NCI-H226 (cell line): ENCODE results near the gene ZNF433.
"Not testable (repeated sequence)": the region's sequence is repeated elsewhere in the genome, so short reads cannot be mapped to it uniquely, and the experiment has no call there.

Experiments used
- DNase-seq: peaks from one replicate; pipeline ENCODE4 v3.0.0-alpha.2; 2015

The ZNF433 gene

DNA sequence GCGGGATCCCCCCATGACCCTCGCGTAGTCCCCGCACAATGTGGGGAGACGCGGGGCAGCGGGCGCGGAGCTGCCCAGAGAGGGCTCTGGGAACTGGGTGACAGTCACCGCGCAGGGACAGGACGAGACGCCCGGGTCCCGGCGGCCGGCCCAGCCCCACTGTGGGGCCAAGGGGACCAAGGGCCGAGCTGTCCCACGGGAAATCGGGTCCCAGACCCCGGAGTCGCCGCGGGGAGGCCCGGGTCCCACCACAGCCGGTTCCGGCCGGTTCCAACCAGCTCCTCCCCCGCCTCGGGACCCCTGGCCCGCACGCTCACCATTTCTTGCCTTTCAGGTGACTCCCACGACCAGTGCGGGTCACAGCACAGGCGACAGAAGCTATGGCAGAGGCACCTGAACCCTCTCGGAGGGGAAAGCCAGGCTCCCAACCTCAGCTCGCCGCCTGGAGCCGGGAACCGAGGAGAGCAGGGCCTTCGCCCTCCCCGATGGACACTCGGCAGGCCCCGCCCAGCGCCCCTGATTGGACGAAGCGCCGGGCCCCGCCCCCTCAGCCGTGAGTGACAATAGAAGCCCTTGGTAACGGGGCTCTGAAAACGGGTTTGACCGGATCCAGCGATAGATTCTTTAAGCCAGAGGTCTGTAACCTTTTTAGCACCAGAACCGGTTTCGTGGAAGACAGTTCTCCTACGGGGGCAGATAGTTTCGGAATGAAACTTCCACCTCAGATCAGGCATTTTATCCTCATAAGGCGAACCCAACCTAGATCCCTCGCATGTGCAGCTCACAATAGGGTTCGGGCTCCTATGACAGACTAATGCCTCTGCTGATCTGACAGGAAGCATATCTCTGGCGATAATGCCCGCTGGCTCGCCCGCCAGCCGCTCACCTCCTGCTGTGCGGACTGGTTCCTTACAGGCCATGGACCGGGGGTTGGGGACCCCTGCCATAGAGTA lies at the start of gene ZNF433:
Gene ZNF433, minus strand, starts transcription at position 460 of the 953 bp plus-strand sequence. Its CDS starts 140 bp downstream, at position 320.
- no peak for DNase-seq

- not testable (repeated sequence) for DNase-seq
Measured at GRCh38 chr19:12083336-12083735, 47.9 kb upstream of the ZNF433 start.

GRCh38 chr19:12077375-12077774 lies 41.9 kb upstream of the ZNF433 start:
- no peak for DNase-seq

DNA sequence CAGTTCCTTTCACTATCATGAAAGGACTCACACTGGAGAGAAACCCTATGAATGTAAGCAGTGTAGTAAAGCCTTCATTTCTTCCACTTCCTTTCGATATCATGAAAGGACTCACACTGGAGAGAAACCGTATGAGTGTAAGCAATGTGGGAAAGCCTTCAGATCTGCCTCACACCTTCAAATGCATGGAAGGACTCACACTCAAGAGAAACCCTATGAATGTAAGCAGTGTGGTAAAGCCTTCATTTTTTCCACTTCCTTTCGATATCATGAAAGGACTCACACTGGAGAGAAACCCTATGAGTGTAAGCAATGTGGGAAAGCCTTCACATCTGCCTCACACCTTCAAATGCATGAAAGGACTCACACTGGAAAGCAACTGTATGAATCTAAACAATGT lies 40.9 kb upstream of the ZNF433 start:
- DNase-seq: not testable (repeated sequence)

DNA sequence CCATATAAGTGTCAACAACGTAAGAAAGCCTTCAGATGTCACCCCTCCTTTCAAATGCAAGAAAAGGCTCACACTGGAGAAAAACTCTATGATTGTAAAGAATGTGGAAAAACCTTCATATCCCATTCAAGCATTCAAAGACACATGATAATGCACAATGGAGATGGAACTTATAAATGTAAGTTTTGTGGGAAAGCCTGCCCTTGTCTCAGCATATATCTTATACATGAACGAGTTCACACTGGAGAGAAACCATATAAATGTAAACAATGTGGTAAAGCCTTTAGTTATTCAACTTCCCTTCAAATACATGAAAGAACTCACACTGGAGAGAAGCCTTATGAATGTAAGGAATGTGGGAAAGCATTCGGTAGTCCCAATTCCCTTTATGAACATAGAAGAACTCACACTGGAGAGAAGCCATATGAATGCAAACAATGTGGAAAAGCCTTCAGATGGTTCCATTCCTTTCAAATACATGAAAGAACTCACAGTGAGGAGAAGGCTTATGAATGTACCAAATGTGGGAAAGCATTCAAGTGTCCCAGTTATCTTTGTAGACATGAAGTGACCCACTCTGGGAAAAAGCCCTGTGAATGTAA lies 40.2 kb upstream of the ZNF433 start:
- DNase-seq: no peak

DNA sequence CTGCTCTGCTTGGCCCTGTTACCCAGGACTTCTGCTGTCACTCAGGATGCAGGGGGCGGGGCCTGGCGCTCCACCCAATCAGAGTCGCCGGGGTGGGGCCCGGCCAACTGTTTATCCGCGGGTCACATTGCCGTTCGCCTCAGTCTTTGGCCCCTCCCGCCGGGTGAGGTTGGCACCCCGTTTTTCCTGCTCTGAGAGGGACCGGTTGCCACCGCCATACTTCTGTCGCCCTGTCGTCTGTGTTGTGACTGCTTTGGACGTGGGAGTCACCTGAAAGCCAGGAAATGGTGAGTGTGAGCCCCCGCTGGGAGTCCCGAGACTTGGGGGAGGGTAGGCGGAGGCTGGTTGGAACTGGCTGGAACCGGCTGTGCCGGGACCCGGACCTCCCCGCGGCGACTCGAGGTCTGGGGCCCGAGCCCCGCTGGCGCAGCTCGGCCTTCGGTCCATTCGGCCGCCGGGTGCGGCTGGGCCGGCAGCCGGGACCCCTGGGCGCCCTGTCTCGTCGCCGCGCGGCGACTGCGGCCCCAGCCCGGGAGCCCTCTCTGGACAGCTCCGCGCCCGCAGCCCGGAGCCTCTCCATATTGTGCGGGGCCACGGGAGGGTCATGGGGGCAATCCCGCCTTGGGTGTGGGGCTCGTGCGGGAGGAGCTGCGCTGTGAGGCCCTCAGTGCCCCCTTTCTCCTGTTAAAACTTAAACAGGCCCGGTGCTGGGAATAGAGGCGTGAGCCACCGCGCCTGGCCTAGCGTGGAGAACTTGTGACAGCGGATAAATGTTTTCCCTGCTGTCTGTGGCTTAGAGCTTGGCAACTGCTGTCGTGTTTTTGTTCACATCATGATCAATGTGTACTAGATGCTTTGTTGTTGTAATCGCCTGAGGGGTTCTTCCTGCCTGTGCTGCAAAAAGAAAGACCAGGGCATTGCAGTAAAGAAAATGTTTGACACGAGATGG lies 29.4 kb upstream of the ZNF433 start, which contains the start of gene ZNF844:
Gene ZNF844, plus strand, starts transcription at position 142 of the 949 bp plus-strand sequence. Its CDS starts 143 bp downstream, at position 285.
- DNase-seq: no peak

DNA sequence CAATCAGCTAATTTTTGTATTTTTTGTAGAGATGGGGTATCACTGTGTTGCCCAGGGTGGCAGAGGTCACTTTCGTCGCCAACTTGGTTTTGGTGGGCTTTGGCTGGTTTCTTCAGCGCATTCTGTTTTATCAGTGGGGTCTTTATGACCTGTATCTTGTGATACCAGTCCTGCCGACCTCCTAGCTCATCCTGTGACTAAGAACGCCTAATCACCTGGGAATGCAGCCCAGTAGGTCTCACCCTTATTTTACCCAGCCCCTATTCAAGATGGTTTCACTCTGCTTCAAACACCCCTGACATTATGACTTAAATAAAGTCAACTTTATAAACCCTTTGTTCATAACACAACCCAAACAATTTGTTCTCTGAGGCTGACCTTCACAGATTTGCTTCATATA lies 20.3 kb upstream of the ZNF433 start:
- no peak for DNase-seq

- DNase-seq: no peak
Measured at GRCh38 chr19:12052497-12053169, 17.2 kb upstream of the ZNF433 start, which contains the start of gene ZNF878. Gene ZNF878, minus strand, starts transcription at chr19:12052961. Its CDS starts 160 bp downstream, at chr19:12052801.

- DNase-seq: no peak
Measured at GRCh38 chr19:12052091-12052496, 16.6 kb upstream of the ZNF433 start.

DNA sequence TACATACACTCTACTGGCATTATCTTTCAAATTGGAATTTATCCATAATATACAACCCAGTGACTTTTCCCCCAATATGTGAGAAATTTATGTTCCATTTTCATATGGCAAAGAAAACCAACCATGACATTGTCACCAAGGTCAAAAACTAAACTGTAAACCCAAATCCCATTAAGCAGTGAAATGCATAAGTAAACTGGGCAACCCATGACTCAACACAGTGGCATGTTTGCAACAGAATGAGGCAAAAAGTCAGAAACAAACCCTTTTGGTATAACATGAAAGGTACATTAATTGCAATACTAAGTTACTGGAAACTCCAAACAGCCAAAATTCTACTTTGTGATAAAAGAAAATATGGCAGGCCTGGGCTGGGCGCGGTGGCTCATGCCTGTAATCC lies 12.4 kb upstream of the ZNF433 start:
- no peak for DNase-seq

DNA sequence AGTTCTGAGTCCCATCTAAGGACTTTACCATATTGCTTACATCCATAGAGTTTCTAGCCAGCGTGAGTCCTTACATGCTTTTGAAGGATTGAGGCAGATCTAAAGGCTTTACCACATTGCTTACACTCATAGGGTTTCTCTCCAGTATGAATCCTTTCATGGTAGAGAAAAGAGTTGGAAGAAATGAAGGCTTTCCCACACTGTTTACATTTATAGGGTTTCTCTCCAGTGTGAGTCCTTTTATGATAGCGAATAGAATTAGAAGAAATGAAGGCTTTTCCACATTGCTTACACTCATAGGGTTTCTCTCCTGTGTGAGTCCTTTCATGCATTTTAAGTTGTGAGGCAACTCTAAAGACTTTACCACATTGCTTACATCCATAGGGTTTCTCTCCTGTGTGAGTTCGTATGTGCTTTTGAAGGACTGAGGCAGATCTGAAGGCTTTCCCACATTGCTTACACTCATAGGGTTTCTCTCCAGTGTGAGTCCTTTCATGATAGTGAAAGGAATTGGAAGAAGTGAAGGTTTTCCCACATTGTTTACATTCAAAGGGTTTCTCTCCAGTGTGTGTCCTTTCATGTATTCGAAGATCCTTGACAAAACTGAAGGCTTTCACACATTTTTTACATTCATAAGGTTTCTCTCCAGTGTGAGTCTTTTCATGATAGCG lies 8.4 kb upstream of the ZNF433 start:
- no peak for DNase-seq

DNA sequence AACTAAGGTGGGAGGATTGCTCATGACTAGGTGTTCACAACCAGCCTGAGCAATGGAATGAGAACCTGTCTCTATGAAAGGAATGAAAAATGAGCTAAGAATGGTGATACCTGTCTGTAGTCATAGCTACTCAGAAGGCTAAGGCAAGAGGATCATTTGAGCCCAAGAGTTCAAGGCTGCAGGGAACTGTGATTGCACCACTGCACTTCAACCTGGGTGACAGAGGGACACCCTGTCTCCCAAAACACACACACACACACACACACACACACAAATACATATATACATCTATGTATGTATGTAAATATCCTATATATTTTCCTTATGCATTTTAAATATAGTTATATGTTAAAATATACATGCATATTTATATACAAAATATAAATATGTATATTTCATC lies 7.4 kb upstream of the ZNF433 start:
- DNase-seq: no peak

- no peak for DNase-seq
Measured at GRCh38 chr19:12034620-12035019, 859 bp downstream of the ZNF433 start.

DNA sequence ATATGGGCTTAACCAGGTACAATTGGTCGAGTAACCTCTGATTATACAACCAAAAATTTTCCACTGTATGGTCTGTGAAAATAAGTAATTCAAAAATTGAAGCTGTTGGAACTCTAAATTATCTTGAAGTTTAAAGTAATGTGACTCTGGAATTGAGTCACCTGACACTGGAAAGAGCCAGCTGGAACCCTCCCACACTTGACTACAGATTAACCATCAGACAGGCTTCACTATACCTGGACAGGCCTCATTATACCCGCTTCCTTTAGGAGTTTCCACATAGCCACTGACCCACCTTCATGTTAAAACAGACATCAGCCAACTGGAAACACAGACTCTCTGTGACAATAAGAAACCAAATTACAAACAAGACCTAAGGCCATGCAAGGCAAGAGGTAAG lies 1.3 kb downstream of the ZNF433 start:
- no peak for DNase-seq

GRCh38 chr19:12015753-12016116 lies 19.7 kb downstream of the ZNF433 start:
- DNase-seq: peak; percentile 2

DNA sequence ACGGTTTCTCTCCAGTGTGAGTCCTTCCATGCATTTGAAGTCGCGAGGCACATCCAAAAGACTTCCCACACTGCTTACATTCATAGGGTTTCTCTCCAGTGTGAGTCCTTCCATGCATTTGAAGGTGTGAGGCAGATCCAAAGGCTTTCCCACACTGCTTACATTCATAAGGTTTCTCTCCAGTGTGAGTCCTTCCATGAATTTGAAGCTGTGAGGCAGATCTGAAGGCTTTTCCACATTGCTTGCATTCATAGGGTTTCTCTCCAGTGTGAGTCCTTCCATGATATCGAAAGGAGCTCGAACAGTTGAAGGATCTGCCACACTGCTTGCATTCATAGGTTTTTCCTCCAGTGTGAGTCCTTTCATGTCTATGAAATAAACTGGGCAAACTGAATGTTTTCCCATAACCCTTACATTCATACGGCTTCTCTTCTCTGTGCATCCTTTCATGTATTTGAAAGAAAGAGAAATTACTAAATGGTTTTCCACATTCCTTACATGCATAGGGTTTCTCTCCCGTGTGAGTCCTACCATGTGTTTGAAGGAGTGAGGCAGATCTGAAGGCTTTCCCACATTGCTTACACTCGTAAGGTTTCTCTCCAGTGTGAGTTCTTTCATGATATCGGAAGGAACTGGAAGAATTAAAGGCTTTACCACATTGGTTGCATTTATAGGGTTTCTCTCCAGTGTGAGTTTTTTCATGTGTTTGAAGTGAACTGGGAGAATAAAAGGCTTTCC lies 20.3 kb downstream of the ZNF433 start:
- DNase-seq: no peak

DNA sequence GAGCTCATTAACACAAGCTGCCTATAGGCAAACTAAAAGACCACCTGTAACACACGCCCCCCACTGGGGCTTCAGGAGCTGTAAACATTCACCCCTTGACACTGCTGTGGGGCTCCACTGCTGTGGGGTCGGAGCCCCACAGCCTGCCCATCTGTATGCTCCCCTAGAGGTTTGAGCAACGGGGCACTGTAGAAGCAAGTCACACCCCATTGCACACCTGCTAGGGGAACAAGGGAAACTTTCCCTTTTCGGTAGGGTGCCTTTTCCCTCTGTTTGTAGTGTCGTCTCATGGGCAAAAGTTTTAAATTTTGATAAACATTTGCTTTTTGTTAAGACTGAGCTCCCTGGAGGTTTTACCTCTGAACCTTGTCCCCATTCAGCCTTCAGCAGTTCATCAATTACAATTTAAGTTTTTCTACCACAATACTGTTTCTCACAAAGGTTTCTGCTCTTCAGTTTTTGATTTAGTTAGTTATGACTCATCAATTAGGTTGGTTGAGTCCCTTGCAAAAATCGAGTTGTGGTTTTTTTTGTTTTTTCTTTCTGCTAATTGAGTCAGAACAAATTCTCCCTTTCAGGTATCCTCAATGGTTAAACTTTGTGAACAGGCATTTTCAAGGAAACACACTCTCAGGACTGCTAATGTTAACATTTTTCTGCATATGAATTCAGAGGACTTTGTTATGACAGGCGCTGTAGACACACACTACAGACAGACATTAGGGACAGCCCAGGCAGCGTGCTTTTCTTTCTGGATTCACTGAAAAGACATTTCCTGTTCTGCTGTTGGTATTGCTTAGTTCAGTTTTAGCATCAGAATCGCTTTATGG lies 35.1 kb downstream of the ZNF433 start:
- DNase-seq: no peak

DNA sequence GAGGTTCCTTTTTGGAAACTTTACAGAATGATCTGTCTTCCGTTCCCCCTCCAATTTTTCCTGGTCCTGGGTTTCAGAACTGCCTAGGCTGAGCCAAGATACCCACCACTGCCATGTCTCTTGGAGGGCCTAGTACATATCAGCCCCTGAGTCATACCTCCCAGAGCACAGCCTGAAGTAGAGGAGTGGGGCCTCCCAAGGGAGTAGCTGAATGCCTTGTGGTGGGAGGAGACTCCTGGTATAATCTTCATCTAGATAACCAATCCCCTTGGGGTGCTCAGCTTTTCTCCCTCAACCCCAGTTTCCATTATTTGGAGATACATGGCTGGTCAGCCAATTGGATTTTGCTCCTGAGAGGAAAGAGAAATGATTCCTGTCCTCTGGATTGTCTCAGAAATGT lies 40.3 kb downstream of the ZNF433 start:
- DNase-seq: peak; percentile 64

DNA sequence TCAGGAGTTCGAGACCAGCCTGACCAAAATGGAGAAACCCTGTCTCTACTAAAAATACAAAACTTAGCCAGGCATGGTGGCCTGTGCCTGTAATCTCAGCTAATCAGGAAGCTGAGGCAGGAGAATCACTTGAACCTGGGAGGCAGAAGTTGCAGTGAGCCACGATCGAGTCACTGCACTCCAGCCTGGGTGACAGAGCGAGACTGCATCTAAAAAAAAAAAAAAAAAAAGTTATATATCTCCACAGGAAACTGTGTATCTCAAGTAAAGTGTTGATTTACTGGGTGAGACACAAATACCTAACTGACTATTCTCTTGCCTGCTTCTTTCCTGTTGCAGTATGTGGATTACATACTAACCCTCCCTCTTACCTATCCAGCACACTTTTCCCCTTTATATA lies 43.6 kb downstream of the ZNF433 start:
- DNase-seq: not testable (repeated sequence)

- DNase-seq: no peak
Measured at GRCh38 chr19:11989112-11989456, 46.4 kb downstream of the ZNF433 start.
